ENCODE results near the gene CLEC3A.
"Not testable (repeated sequence)": the region's sequence is repeated elsewhere in the genome, so short reads cannot be mapped to it uniquely, and the experiment has no call there.

The CLEC3A gene

DNA sequence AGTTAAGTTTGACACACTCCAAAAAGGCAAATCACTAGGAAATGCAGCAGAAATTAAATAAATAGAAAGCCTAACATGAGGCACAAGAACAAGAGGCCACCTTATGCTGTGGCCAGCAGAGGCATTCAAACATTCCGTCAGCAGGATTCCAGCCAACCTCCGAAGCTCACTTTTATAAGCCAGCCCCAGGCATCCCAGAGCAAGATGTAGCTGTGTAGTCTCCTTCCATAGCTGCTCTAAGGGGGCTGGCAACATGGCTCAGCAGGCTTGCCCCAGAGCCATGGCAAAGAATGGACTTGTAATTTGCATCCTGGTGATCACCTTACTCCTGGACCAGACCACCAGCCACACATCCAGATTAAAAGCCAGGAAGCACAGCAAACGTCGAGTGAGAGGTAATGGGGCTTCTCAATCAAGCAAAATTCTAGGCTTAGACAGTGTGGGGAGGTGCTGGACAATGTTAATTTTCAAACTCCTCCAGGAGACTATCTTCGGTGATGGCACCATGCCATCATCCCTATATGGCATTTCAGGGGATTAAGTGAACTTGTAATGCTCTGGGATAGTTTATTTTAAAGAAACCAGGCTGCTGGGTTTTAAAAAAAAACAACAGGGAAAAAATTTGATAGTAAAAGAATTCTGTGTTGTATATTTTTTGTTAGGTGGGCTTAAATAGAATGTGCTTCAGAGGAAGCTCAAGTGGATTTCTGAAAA lies at the start of gene CLEC3A:
CLEC3A (plus strand) TSS at position 202 of the 714 bp plus-strand sequence; CDS start at position 281, 79 bp downstream.
- DNase-seq (ENCODE audit: low read depth), result no peak

GRCh38 chr16:77974883-77975282 lies 47.5 kb upstream of the CLEC3A start:
- no peak for DNase-seq (ENCODE audit: low read depth)

DNA sequence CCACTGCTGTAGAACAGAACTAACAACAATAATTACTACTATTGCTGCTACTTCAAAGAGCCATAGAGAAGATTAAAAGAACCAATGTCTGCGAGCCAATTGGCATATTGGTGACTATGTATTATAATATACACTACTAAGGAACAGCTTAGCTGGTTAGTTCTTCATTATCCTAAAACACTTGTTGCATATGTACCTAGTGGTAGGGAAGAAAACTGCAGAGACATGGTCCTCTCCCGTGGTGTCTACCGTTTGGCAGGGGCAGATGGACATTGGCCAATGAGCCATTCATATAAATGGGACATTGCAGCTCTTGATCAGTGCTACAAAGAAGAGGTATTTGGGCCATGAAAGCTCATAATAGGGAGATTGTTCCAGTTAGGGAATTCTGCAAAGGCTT lies 46.4 kb upstream of the CLEC3A start:
- no peak for DNase-seq (ENCODE audit: low read depth)

- no peak for DNase-seq (ENCODE audit: low read depth)
These were observed 45.0 kb upstream of the CLEC3A start for GRCh38 chr16:77977339-77977738.

DNA sequence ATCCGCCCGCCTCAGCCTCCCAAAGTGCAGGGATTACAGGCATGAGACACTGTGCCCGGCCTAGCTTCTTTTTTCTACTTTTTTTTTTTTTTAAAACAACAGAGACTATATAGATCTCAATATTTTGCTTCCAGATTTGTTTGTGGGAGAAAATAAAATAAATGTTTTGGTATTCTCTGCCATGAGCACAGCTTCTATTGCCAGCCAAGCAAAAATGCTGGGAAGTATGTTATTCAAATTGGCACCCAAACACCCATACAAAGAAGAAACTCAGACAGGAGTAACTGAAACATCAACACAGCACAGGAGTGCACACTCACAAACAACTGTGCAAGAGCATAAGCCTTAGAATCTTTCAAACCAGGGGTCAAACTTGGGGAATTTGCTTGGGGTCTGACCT lies 37.2 kb upstream of the CLEC3A start:
- no peak for DNase-seq (ENCODE audit: low read depth)

- DNase-seq (ENCODE audit: low read depth), result no peak
These were observed 36.2 kb upstream of the CLEC3A start for GRCh38 chr16:77986011-77986740.

- no peak for DNase-seq (ENCODE audit: low read depth)
These were observed 34.5 kb upstream of the CLEC3A start for GRCh38 chr16:77987810-77988209.

GRCh38 chr16:77989846-77990245 lies 32.5 kb upstream of the CLEC3A start:
- DNase-seq (ENCODE audit: low read depth), result no peak

GRCh38 chr16:77991701-77992100 lies 30.6 kb upstream of the CLEC3A start:
- DNase-seq (ENCODE audit: low read depth), result no peak

DNA sequence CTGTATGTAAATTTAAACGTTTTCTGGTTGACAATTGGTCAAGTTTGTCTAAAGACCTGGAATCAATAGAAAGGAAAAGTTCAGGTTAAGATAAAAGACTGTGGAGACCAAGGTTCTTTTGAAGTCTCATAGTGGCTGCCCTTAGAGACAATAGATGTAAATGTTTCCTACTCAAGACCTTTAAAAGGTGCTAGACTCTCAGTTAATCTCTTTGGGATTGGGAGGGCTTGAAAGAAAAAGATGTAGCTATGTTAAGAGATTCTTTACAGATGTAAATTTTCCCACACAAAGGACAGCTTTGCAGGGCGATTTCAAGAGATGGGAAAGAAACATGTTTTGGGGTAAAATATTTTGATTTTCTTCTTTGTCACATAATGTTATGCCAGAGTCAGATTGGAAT lies 30.0 kb upstream of the CLEC3A start:
- not testable (repeated sequence) for DNase-seq (ENCODE audit: low read depth)

GRCh38 chr16:77993111-77993985 lies 29.0 kb upstream of the CLEC3A start:
- DNase-seq (ENCODE audit: low read depth), result no peak

- no peak for DNase-seq (ENCODE audit: low read depth)
These were observed 26.4 kb upstream of the CLEC3A start for GRCh38 chr16:77995843-77996455.

- no peak for DNase-seq (ENCODE audit: low read depth)
These were observed 23.9 kb upstream of the CLEC3A start for GRCh38 chr16:77998350-77999023.

DNA sequence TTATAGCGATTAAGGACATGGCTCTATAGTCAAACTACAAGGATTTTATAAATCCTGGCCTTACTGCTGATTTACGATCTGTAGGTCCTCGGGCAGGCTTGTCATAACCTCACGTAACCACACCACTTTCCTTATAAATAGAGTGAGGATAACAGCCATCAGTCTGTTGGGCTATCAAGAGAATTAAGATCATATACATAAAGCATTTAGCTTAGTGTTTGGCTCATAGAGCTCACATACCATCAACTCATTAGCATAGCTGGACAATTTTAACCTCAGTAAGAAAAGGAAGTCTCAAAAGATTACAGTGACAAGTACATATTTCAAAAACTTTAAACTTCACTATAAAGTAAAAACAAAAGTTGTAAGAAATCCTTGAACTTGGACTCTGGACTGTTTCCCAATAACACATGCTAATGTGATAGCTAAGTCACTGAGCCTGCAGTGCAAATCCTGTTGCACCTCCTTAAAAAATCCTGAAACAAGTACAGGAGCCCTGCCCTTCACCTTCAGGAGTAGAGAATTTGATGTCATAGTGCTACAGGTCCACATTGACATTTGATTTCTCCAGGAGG lies 20.8 kb upstream of the CLEC3A start:
- no peak for DNase-seq (ENCODE audit: low read depth)

GRCh38 chr16:78002915-78003538 lies 19.3 kb upstream of the CLEC3A start:
- peak; percentile 65 for DNase-seq (ENCODE audit: low read depth)

DNA sequence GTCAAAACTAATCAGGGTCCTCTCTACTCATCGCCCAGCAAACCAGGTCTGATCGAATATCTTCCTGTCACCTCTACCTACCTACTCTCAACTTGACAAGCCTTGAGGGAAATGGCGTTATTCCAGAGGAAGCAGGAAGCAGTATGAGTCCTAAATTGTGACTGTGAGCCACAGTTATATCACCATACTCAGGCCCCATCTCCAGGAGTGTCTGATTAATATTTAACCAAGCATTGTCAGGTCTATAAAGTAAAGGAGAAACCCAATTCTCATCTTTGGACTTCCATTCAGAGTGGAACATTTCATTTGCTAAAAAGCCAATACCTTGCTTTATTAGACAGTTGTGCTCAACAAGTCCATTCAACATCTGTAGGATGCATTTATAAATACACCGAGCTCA lies 17.8 kb upstream of the CLEC3A start:
- no peak for DNase-seq (ENCODE audit: low read depth)

GRCh38 chr16:78005881-78006280 lies 16.5 kb upstream of the CLEC3A start:
- no peak for DNase-seq (ENCODE audit: low read depth)

DNA sequence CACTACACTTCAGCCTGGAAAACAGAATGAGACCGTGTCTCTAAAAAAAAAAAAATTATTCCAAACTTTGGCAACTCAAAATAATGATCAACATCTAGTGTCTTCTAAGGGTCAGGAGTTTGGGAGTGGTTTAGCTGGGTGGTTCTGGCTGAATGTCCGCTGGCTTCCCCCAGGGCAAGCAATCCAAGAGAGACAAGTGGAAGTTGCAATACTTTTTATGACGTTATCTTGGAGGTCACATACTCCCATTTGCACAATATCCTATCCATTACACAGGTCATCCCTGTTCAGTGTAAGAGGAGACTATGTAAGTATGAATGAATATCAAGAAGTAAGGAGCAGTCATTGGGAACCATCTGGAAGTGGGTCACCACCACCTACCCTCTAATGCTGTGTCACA lies 15.2 kb upstream of the CLEC3A start:
- no peak for DNase-seq (ENCODE audit: low read depth)

GRCh38 chr16:78024159-78024558 lies 1.8 kb downstream of the CLEC3A start:
- no peak for DNase-seq (ENCODE audit: low read depth)

- DNase-seq (ENCODE audit: low read depth), result no peak
These were observed 3.3 kb downstream of the CLEC3A start for GRCh38 chr16:78025631-78026030.

DNA sequence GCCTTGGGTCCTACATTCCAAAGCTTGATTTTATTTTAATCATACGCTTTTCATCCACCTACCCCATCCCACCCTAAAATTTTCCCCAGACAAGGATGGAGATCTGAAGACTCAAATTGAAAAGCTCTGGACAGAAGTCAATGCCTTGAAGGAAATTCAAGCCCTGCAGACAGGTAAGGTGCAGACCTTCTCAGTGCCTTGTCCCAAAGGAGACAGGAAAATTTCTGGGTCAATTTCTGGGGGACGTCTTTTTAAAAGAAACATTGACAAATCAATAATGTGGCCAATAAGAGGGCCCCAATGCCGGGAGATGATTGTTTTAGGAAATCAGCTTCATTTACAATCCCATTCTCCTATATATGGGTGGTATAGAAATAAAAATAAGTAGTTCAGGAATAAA lies 5.7 kb downstream of the CLEC3A start:
- no peak for DNase-seq (ENCODE audit: low read depth)
